GM10266 (cell line): ENCODE measurements around the gene CD93.

Source experiments
- DNase-seq: peaks from one replicate; pipeline ENCODE4 v3.0.0; 2012; ENCODE audit errors: extremely low spot score
- TF ChIP-seq, protein P1 (sequence below): IDR thresholded peaks from 2 replicates; pipeline ENCODE4 v1.5.1; 2012; ENCODE audit warnings: mild to moderate bottlenecking, low read depth; ENCODE audit not compliant: control insufficient read depth, insufficient read depth; ENCODE audit errors: missing control alignments

The CD93 gene

DNA sequence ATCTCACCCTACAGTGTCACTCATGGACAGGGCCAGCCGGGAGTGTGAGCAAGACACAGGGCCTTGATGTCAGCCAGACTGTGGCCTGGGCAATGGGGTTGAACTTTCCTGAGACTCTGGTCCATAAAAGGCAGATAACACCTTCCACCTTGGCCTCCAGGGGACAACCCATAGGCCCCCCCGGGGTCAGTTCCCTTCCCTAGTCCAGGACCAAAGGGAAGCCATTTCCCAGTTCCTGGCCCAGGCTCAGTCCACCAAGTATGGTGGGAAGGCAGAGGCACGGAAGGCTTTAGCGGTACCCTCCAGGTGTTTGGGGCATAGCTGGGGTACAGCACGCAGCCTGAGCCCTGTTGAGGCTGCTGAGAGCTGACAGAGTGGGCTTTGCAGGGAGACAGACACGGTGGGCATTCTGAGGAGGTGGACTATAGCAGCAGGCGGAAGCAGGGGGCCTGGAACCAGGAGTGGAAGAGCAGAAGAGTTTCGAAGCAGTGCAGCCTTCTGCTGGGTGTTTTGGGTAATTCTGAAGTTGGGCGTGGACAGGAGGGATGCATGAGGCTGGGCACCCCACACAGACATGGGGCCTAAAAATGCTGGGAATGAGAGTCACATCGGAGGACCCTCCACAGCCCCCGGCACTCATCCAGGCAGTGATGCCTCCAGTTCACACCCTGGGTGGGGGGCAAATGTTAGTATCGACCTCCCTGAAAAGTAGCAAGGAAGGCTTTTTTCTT lies 43.9 kb upstream of the CD93 start:
- no peak for DNase-seq
- TF ChIP-seq, protein P1, sequence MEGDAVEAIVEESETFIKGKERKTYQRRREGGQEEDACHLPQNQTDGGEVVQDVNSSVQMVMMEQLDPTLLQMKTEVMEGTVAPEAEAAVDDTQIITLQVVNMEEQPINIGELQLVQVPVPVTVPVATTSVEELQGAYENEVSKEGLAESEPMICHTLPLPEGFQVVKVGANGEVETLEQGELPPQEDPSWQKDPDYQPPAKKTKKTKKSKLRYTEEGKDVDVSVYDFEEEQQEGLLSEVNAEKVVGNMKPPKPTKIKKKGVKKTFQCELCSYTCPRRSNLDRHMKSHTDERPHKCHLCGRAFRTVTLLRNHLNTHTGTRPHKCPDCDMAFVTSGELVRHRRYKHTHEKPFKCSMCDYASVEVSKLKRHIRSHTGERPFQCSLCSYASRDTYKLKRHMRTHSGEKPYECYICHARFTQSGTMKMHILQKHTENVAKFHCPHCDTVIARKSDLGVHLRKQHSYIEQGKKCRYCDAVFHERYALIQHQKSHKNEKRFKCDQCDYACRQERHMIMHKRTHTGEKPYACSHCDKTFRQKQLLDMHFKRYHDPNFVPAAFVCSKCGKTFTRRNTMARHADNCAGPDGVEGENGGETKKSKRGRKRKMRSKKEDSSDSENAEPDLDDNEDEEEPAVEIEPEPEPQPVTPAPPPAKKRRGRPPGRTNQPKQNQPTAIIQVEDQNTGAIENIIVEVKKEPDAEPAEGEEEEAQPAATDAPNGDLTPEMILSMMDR = no peak

DNA sequence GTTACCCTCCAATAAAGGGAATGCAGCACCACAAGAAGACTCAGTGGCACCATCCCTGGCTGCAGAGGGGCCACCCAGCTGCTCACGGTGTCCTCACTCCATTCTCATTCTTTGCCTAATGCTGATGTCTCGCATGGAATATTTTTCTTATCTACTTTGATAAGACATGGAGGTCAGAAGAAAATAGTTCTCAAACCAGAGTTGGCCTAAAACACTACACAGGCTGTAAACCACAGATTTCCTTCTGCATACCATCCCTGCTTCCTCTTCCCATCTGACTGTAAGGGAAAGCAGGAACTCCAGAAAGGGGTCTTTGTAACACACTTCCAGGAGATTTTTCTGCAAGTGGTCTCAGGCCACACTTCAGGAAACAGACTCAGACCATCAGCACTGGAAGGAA lies 43.1 kb upstream of the CD93 start:
- TF ChIP-seq, protein P1 = no peak
- no peak for DNase-seq

DNA sequence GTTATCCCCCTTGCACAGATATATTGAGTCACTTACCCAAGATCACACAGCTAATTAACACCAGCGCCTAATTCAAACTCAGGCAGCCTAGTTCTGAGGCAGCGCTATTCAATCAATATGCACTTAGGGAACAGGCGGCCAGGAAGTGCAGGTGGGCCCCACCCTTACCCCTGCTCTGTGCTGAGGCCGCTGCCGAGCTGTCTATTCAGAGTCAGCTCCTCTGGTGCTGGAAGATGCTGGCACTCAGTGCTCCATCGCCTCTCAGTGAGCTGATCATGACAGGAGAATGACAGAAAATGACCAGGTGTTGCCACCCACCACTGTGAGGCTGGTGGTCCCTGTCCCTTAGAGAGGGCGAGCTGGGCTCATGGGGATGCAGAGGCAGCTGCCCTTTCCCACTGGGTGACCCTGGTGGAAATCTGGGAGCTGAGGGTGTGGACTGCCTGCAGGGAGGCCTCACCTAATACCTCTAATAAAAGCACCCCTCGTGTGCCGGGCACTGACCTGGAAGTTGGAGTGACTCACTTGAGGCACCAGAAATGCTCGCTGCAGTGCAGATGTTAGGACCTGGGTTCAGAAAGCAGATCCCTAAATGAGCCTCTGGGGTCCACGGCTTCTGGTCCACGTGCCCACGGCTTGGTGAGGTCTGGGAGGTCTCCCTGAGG lies 42.5 kb upstream of the CD93 start:
- no peak for DNase-seq
- TF ChIP-seq, protein P1 = no peak

DNA sequence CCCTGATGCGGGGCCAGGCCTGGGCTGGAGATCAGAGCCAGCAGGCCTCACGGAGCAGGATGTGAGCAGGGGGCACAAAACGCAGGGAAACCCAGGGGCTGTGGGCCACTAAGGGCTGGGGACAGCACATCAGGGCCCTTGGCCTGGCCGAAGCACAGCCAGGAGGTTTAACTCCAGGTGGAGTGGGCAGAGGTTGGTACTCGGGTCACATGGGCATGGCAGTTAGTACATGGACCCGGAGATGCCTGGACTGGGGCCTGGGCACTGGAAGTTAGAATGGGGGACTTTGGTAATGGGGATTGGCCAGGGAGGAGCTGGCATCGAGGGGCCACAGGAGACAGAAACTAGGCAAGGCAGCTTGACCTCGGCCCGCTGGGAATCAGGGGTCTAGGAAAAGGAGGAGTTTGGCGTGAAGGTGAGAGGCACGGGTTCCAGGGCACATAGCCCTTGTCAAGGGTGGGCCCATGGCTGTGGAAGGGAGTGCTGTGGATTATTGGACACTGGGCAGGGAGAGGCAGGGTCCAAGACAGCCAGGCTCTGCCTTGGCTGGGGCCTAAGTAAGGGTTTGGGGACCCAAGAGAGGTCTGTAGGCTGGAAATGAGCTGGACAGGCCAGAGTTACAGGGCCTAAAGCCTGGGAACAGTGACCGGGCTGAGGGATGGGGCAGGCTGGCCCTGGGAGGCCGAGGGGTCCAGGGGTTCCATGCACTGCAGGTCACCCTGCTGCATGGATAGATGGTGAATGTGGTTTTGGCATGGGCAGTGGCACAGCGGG lies 41.6 kb upstream of the CD93 start:
- TF ChIP-seq, protein P1 = no peak
- DNase-seq = no peak

DNA sequence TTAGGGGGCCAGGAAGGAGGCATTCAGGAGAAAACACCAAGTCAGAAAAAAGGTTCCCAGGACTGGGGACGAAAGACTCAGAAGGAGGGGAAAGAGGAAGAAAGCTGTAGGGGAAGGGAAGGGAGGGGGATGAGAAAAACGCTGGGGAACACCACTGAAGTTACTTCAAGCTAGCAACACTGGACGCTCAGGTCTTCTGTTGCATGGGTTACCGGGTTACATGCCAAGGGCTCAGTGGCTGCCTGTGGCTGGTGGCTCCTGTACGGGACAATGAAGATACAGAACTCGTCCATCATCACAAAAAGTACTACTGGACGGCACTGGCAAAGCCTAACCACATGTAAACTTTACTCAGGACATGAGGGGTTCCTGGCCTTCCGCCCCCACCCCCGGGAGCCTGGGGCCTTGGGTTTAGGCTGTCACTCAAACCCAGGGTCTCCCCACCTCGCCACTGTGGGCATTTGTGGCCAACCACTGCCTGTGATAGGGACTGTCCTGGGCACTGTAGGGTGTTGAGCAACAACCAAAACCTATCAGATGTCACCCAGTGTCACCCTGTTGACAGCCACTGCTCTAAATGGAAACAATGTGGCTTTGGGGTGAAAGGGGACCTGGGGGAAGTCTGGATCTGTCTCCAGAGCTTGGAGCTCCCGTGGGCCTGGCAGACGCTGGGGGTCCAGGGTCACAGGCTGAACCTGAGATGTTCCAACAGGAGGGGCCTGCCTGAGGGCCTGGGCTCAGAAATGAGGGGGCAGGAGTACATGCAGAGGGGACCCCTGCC lies 40.3 kb upstream of the CD93 start:
- TF ChIP-seq, protein P1 = no peak
- DNase-seq = no peak

DNA sequence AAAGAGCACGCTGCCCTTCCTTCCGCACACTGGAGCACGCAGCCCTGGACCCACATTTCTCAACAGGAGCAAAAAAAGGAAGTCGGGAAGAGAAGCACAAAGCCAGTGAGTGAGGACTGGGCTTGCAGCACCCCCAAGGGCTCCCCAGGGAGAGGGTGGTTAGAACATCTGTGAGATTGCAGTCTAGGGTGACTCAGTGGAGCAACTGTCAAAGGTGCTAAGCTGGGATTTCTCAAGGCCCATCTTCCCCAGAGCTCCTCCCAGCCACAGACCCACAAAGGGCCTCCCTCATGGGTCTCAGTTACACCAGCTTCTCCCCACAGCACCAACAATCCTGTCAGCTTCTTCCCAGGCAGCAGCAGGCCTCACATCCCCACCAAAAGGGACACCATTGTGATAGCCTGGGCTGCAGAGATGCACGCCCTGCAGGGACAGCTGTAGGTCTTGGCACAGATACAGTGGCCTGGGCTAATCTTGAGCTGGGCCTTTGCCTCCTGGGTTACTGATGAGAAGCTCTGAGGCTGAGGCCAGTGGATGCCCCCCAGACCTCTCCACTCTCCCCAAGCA lies 39.6 kb upstream of the CD93 start:
- no peak for DNase-seq
- TF ChIP-seq, protein P1 = no peak
